ENCODE data around the gene LRP4.

Gene LRP4

DNA sequence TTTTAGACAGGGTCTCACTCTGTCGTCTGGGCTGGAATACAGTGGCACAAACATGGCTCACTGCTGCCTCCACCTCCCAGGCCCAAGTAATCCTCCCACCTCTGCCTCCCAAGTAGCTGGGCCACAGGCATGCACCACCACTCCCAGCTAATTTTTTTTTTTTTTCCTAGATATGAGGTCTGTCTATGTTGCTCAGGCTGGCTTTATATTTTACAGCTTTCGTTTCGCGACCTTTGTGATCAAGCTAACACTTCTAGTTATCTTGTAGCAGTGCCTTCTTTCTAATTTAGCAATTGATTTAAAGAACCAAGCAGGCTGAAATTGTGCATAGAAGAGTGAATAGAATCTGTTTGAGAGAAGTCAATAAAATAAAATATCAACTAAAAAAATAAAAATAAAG lies 83.5 kb downstream of the LRP4 start:
- TF ChIP-seq POLR2A (IDR thresholded peaks at IDR 0.05; ENCODE audit: low read depth, low read length) = no peak
- FAIRE-seq (no peak), DNase-seq (ENCODE audit: insufficient read length, low spot score) (no peak)

DNA sequence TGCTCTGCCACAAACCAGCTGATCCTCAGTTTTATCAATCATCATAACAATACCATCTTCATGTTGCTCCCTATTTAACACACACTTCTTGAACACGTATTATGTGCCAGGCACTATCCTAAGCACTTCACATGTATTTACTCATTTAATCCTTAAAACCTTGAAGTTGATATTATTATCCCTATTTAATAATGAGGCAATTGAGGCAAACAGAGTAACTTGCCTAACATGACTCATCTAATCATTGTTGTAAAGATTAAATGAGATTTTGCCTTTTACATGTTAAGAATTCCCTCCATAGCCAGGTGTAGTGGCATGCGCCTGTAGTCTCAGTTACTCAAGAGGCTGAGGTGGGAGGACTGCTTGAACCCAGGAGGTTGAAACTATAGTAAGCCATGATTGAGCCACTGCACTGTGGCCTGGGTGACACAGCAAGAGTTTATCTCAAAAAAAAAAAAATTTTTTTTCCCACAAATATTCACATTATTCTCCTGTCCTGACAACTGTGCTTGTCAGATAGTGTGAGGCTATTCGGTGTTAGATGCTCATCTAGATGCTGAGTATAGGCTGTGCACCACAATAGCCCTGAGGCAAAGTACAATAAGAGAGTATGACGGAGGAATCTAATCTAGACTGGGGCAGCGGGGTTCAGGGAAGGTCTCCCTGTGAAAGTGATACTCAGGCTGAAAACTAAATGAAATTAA lies 85.7 kb downstream of the LRP4 start:
- FAIRE-seq (no peak), DNase-seq (ENCODE audit: insufficient read length, low spot score) (no peak)
- TF ChIP-seq POLR2A (IDR thresholded peaks at IDR 0.05; ENCODE audit: low read depth, low read length) = no peak

DNA sequence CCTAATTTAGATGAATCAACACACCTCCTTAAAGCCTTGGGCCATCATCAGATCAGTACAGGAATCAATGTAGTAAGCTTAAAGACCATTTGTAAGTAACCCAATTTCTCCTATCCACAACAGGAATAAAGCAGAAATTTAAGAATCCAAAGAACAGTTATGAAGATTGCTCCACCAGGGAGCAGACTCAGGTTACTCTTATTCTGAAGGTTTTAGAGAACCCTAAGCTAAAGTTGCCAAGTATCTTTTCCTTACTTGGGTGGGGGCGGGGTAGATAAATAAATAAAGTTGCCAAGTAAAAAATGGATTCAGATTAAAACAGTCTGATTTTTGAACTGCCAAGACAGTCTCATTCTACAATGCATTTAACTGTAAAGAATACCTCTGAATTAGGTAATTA lies 90.4 kb downstream of the LRP4 start:
- no peak for FAIRE-seq
- no peak for DNase-seq (ENCODE audit: insufficient read length, low spot score)
- no peak for TF ChIP-seq POLR2A (IDR thresholded peaks at IDR 0.05; ENCODE audit: low read depth, low read length)

DNA sequence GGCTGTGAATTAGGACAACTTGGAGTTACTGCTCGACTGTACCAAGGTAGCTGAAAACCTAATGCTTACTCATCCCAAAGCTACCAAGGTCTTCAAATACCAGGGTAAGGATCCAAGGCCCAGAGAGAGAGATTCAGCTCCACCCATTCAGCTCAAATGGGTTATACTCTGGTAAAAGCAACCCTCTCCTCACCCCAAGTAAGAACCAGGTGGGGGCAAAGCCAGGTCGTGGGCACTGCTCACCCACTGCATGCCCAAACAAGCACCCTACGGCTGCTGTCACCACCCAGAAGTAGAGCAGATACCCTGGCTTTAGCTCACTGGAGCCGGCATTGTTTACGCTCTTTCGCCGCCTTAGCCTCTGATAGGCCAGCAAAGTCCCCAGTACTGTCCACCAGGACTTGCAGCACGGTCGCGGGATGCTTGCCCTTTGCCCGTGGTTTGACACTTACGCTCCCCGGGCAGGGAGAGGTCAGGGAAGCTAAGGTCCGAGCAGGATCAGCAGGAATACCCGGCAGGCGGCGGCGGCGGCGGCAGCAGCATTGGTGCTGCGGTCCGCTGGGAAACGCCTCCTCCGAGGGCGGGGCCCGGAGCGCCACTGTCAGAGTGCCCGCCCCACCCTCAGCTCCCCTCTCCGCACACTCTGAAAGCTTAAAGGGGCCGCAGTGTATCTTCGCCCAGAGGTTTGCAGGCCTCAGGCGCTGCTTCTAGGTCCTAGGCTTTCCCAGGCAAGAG lies 91.9 kb downstream of the LRP4 start:
- peak; percentile 67 for DNase-seq (ENCODE audit: insufficient read length, low spot score)
- peak; percentile 47 for TF ChIP-seq POLR2A (IDR thresholded peaks at IDR 0.05; ENCODE audit: low read depth, low read length)
- peak; percentile 57 for FAIRE-seq

DNA sequence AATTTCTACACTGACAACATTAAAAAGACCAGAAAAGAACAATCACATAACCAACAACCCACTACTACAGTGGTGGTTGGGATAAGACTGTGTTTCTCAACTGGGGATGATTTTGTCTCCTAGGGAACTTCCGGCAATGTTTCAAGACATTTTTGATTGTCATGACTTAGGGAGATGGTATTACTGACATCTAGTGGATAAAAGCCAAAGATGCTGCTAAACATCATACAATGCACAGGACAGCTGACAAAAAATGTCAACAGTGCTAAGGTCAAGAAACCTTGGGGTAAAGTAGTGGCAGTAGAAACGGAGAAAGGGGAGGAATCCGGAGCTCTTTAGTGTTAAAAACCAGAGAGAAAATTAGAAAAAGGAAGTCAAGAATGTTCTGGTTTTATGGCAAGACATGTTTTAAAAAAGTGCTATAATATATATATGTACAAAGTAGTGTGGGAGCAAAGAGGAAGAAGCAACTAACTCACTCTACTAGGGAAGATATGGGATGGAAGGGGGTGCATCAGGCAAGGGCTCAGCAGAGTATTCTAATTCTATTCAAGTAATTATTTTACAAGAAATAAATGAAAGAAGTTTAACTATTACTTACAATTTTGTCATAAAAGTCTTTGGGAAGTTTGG lies 109.4 kb downstream of the LRP4 start:
- no peak for TF ChIP-seq POLR2A (IDR thresholded peaks at IDR 0.05; ENCODE audit: low read depth, low read length)
- FAIRE-seq = peak; percentile 95
- DNase-seq (ENCODE audit: insufficient read length, low spot score) = no peak

All from H54 (cell line).